ENCODE data around the gene ACOT12. TPM values are rescaled to one million over a fixed set of nuclear protein-coding genes. Genes with fewer than 3 reads are reported as not detected.

Gene ACOT12
- total and polyA plus RNA-seq, 9 of the 15 experiments (the other 6 are each of a cell fraction or from before 2014, with no cell fraction given) = 0.03 TPM; not detected in 8

DNA sequence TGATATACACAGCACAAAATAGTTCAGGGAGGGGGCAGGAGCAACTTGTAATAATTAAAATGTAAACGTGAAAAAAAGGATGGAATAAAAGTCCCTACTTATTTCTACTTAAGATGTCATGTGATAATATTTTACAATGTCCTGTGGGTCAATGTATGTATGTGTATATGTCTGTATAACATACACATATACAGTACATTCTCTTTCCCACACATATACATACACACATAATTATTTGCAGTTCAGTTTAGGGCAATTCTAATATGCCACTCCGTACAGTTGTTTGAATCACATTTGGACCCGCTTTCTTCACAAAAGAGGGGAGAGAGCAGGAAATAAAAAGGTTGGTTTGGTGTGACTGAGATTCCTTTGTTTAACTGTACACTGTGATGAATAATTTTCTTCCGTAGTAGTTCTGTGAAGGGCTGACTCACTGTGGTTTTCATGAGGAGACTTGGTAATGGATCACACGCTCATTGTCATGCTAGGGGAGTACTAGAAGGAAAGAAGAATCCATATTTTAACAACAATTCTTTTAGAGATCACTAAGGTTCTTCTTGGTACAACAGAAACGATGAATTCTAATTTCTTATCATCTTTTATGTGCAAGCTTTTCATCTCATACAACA lies 26.2 kb upstream of the ACOT12 start (continued):
- TF ChIP-seq ZBTB1 (CRISPR knock-in tag; IDR thresholded peaks at IDR 0.05; ENCODE audit: borderline replicate concordance, low read depth) (no peak), ZFX (CRISPR knock-in tag; IDR thresholded peaks at IDR 0.05) (no peak), BACH1 (tag; IDR thresholded peaks at IDR 0.05) (peak; percentile 57; the same call in 1 of the 2 replicates), LARP7 (IDR thresholded peaks at IDR 0.05) (no peak), ZNF384 (IDR thresholded peaks at IDR 0.05; ENCODE audit: low read depth, low read length) (no peak), NFRKB (IDR thresholded peaks at IDR 0.05; ENCODE audit: low read depth) (no peak), PRMT5 (CRISPR knock-in tag; IDR thresholded peaks at IDR 0.05) (no peak), RAD51 (IDR thresholded peaks at IDR 0.05; ENCODE audit: borderline replicate concordance, low read depth) (no peak), ZNF583 (CRISPR knock-in tag; IDR thresholded peaks at IDR 0.05) (no peak), ZNF507 (tag; conservative IDR thresholded peaks at IDR 0.05) (0 out of 2 replicates have a peak, but pooled peaks have one; percentile 16), GTF2F1 (IDR thresholded peaks at IDR 0.05; ENCODE audit: low read depth, low read length) (no peak), NRF1 (conservative IDR thresholded peaks at IDR 0.05 in 1 of 2, IDR thresholded peaks at IDR 0.05 in 1 of 2) (no peak), MAFF (IDR thresholded peaks at IDR 0.05; ENCODE audit: low read length) (peak; percentile 47; the same call in 1 of the 2 replicates), TCF3 (CRISPR knock-in tag; IDR thresholded peaks at IDR 0.05) (no peak), NFE2 (IDR thresholded peaks at IDR 0.05; ENCODE audit: low read depth) (peak; percentile 79), CTBP1 (IDR thresholded peaks at IDR 0.05; ENCODE audit: borderline replicate concordance) (no peak), XRCC4 (IDR thresholded peaks at IDR 0.05; ENCODE audit: extremely low read depth, insufficient read depth, insufficient read length) (no peak), BMI1 (IDR thresholded peaks at IDR 0.05; ENCODE audit: low read length) (no peak), JUND (IDR thresholded peaks at IDR 0.05; ENCODE audit: borderline replicate concordance, low read depth, low read length) (peak; percentile 48; the same call in 1 of the 2 replicates), JUND (tag; IDR thresholded peaks at IDR 0.05; ENCODE audit: borderline replicate concordance, low read depth, low read length) (peak; percentile 69; the same call in 2 of the 3 replicates), SLC30A9 (CRISPR knock-in tag; IDR thresholded peaks at IDR 0.05) (no peak), MCM3 (IDR thresholded peaks at IDR 0.05) (no peak), MAFK (IDR thresholded peaks at IDR 0.05; ENCODE audit: low read length) (0 out of 2 replicates have a peak, but pooled peaks have one; percentile 26)
- TF ChIP-seq, protein P1, sequence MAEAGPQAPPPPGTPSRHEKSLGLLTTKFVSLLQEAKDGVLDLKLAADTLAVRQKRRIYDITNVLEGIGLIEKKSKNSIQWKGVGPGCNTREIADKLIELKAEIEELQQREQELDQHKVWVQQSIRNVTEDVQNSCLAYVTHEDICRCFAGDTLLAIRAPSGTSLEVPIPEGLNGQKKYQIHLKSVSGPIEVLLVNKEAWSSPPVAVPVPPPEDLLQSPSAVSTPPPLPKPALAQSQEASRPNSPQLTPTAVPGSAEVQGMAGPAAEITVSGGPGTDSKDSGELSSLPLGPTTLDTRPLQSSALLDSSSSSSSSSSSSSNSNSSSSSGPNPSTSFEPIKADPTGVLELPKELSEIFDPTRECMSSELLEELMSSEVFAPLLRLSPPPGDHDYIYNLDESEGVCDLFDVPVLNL (CRISPR knock-in tag; IDR thresholded peaks at IDR 0.05; ENCODE audit: low read depth) = no peak
- TF ChIP-seq, protein P2, sequence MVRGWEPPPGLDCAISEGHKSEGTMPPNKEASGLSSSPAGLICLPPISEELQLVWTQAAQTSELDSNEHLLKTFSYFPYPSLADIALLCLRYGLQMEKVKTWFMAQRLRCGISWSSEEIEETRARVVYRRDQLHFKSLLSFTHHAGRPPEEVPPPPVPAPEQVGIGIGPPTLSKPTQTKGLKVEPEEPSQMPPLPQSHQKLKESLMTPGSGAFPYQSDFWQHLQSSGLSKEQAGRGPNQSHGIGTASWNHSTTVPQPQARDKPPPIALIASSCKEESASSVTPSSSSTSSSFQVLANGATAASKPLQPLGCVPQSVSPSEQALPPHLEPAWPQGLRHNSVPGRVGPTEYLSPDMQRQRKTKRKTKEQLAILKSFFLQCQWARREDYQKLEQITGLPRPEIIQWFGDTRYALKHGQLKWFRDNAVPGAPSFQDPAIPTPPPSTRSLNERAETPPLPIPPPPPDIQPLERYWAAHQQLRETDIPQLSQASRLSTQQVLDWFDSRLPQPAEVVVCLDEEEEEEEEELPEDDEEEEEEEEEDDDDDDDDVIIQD (CRISPR knock-in tag; IDR thresholded peaks at IDR 0.05) = no peak
- TF ChIP-seq, protein P3, sequence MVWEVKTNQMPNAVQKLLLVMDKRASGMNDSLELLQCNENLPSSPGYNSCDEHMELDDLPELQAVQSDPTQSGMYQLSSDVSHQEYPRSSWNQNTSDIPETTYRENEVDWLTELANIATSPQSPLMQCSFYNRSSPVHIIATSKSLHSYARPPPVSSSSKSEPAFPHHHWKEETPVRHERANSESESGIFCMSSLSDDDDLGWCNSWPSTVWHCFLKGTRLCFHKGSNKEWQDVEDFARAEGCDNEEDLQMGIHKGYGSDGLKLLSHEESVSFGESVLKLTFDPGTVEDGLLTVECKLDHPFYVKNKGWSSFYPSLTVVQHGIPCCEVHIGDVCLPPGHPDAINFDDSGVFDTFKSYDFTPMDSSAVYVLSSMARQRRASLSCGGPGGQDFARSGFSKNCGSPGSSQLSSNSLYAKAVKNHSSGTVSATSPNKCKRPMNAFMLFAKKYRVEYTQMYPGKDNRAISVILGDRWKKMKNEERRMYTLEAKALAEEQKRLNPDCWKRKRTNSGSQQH (CRISPR knock-in tag; IDR thresholded peaks at IDR 0.05) = no peak
- TF ChIP-seq, protein P4, sequence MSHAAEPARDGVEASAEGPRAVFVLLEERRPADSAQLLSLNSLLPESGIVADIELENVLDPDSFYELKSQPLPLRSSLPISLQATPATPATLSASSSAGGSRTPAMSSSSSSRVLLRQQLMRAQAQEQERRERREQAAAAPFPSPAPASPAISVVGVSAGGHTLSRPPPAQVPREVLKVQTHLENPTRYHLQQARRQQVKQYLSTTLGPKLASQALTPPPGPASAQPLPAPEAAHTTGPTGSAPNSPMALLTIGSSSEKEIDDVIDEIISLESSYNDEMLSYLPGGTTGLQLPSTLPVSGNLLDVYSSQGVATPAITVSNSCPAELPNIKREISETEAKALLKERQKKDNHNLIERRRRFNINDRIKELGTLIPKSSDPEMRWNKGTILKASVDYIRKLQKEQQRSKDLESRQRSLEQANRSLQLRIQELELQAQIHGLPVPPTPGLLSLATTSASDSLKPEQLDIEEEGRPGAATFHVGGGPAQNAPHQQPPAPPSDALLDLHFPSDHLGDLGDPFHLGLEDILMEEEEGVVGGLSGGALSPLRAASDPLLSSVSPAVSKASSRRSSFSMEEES (CRISPR knock-in tag; IDR thresholded peaks at IDR 0.05) = peak; percentile 6; the same call in 1 of the 2 replicates

Data from K562 (cell line).